RCC 7860 (cell line): ENCODE data around the gene HIVEP3.

Experiments
- DNase-seq: peaks from one replicate; pipeline ENCODE4 v3.0.0-alpha.2; 2015; ENCODE audit warnings: low spot score
- FAIRE-seq: peaks from 2 replicates; lab custom pipeline; 2012; peaks lifted over from hg19 to GRCh38; lab: Jason Lieb, UNC

Gene HIVEP3

GRCh38 chr1:41528726-41529605, 389.8 kb downstream of the HIVEP3 start:
- FAIRE-seq (no peak), DNase-seq (no peak)

- DNase-seq = no peak
- no peak for FAIRE-seq
These were observed 390.6 kb downstream of the HIVEP3 start for GRCh38 chr1:41528106-41528505.

DNA sequence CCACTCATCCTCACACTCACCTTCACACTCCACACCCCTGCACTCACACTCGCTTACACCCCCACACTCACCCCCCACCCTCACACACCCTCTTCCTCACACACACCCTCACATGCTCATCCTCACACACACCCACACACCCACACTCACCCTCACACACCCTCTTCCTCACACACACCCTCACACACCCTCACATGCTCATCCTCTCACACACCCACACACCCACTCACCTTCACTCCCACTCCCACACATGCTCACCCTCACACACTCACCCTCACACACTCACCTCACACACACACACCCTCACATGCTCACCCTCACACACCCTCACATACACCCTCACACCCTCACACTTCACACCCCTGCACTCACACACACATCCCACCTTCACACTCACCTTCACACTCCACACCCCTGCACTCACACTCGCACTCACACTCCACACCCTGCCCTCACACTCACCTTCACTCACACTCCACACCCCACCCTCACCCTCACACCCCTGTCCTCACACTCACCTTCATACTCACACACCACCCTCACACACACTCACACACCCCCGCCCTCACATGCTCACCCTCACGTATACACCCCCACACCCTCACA, 391.7 kb downstream of the HIVEP3 start:
- DNase-seq (no peak), FAIRE-seq (no peak)

DNA sequence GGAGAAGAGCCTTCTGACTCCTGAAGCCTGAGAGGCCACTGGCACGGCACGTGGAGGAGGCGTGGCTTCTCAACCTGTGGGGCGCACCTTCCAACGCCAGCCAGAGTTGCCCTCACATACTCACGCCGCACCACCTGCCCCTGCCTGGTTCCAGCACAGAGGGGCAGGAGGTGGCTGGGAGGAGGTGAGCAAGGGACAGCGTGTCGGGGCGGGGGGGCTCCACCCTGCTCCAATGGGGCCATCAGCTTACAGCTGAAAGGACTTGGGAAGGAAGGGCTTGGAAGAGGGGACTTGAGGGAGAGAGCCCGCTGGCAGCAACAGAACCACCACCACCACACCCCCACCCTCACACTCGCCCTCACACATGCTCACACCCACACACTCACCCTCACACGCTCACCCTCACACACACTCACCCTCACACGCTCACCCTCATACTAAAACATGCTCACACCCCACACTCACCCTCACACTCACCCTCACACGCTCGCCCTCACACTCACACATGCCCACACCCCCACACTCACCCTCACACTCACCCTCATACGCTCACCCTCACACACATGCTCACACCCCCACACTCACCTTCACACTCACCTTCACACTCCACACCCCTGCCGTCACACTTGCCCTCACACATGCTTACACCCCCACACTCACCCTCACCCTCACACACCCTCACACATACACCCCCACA, 392.7 kb downstream of the HIVEP3 start:
- DNase-seq (no peak), FAIRE-seq (no peak)

- FAIRE-seq (no peak), DNase-seq (no peak)
These were observed 393.7 kb downstream of the HIVEP3 start for GRCh38 chr1:41524676-41525675.

GRCh38 chr1:41523949-41524675, 394.6 kb downstream of the HIVEP3 start:
- FAIRE-seq (no peak), DNase-seq (no peak)

DNA sequence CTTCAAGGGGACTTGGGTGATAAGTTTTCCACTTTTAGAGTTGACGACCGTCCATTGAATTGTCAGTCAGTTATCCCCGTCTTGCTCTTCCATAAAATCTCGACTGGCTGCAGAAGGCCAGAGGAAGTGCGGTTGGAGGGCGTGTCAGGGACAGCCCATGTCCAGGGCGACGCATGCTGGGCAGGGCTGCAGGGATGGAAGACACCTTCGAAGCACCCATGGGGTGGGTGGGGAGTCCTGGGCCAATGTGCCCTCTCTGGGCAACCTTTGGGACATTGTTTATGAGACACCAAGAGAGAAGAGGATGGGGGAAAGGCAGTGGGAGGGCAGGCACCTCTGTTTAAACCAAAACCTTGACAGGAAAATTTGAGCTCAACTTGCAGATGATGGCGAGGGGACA, 395.7 kb downstream of the HIVEP3 start:
- DNase-seq (no peak), FAIRE-seq (no peak)

GRCh38 chr1:41521766-41522165, 397.0 kb downstream of the HIVEP3 start:
- FAIRE-seq (no peak), DNase-seq (no peak)

DNA sequence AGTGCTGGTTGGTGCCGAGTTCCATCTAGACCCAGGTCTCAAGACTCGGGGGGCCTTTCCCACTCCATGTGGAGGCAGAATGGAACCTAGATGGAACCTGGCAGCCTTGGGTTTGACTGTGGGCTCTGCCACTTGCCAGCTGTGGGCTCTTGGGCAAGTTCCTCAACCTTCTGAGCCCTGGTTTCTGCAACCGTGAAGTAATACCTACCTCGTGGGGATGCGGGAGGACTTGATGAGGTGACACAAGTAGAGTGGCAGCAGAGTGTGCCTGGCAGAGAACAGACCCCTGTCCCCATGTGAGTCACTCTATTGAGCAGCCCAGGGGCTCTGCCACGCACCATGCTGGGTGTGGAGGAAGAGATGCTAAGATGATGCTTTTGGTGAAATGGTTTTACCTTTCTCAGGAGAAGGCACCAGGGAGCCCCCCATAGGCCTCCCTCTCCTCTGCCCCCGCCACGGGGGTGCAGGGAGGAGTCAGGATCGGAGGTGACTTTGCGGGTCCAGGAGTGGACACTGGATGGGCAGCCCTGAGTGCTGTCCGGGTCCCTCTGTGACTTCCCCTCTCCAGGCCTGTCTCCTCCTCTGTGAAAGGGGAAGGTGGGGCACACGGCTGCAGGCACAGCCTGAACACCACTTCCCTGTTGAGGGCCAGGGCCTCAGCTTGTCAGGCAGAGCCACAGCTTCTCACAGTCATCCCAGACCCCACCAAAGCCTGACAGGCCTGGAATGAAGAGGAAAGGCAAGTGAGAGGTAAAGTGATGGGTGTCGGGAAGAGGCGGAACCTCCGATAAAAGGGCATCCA, 397.6 kb downstream of the HIVEP3 start:
- FAIRE-seq (no peak), DNase-seq (no peak)

DNA sequence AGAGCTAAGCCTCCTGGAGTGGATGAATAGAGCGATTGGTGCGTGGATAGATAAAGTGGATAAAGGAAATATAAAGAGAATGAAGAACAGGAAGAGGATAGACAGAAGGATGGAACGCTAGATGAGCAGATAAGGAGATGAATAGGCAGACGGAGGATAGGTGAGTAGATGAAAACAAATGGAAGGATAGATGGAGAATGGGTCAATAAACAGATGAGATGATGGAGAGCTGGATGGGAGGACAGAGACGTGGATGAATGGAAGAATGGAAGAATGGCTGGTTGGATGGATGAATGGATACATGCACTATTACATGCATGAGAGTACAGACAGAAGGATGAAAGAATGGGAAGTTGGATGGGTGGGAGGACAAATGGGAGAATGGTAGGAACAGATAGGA, 399.1 kb downstream of the HIVEP3 start:
- FAIRE-seq = no peak
- DNase-seq = no peak

DNA sequence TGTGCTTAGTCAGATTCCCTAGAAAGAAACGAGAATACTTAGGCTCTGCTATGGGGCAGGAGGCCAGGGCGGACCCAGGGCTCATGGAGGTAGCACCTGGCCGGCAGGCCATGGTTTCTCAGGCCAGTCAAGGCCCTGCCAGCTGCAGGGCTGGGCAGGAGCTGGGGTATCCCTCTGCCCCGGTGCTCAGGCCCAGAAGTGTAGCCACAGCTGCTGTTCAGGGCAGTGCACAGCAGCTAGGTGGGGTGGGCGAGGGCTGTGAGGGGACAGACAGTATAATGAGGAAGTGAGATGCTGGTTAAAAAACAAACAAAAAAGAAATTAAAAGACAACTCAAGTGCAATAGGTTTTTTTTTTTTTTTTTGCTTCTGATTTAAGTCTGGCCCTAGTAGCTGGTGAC, 400.3 kb downstream of the HIVEP3 start:
- DNase-seq (no peak), FAIRE-seq (no peak)

- DNase-seq (no peak), FAIRE-seq (no peak)
These were observed 401.7 kb downstream of the HIVEP3 start for GRCh38 chr1:41517062-41517438.

DNA sequence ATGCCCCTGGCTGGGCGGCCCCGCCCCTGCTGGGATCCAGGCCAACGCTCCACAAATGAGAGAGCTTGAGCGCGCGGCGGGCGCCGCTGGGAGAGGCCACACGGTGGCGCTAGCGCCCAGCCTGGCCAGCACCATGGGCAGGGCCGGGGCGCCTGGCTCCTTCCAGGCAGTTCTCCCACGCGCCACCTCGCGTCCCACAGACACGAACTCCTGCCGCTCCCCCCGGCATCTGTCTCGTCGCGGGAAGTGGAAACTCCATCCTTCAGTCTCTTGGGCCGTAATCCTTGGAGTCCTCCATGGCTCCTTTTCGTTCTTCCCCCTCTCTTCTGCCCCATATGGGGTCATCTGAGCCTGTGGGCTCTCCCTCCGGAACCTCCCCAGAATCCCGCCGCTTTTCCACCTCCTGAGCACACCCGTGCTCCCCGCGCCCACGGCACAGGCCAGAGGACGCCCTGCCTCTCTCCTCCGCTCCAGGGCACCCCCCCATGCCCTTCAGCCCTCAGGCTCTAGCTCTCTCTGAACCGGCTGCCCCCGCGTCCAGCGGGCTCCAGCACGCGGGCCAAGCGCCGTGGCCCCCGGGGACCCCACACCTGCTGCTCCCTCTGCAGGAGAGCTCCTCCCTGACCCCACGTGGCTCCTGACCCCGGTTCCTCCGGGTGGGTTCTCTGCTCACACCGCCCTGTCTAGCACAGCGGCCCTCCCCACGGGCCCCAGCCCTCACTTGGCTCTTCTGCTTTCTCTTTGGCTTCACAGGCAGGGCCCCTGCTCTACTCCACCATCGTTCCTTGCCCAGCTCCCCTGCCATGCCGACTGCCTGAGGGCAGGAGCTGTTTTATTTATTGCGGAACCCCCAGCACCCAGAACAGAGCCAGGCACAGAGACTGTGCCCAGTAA, 402.3 kb downstream of the HIVEP3 start:
- FAIRE-seq = no peak
- peak; percentile 56 for DNase-seq

DNA sequence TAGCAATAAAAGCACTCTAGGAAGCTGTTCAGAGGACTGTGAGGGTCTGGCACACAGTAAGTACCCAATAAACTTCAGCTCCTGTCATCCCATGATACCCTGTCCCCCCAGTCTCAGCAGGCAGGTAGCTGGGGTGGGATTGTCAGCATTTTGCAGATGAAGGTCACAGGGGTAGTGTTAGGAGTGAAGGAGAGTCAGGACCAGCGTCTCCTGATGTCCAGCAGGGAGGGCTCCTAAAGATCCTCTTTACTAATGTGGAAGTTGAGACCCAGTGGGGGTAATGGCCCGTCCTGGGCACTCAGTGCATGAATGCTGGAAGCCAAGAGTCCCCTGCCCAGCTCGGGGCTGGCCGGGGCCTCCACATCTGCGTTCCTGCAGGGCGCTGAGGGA, 402.9 kb downstream of the HIVEP3 start:
- DNase-seq (no peak), FAIRE-seq (no peak)

GRCh38 chr1:41515131-41515678, 403.5 kb downstream of the HIVEP3 start:
- no peak for DNase-seq
- no peak for FAIRE-seq

- no peak for DNase-seq
- no peak for FAIRE-seq
These were observed 404.3 kb downstream of the HIVEP3 start for GRCh38 chr1:41514381-41514780.

GRCh38 chr1:41513383-41513735, 405.4 kb downstream of the HIVEP3 start:
- DNase-seq = no peak
- no peak for FAIRE-seq
